ENCODE measurements around the gene EDARADD. TPM values are rescaled to one million over a fixed set of nuclear protein-coding genes. Genes with fewer than 3 reads are reported as not detected.

The EDARADD gene
- total RNA-seq, 1 donor: not detected

DNA sequence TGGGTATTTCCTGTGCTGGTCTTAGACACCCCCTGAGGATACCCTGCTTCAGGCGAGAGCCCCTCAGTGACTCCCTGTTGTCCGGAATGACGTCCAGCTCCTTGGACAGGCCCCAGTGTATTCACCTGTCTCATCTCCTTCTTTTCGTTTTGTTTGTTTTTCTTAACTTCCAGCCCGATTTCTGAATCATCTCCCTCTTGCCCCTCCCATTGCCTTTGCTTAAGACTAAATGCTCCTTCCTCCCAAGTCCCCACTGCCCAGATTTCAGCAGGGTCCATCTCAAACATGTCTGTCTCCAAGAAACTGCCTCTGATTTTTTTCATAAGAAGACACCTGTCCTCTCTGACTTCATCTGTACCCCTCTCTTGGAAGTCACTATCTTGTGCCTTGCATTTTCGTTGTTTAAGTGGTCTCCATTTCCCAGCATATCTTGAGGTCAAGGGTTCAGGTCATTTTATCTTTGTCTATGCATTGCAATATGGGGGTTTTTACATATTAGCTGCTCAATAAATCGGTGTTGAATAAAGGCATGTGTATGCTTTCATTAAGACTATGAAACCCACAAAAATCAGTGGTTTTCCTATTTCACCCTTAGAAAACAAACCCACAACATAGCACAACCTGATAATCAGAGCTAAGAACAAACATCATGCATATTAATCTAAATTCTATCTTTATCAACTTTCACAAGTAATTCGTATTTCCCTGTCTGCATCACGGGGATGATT, 71.3 kb downstream of the EDARADD start:
- no peak overlapping the region for H3K4me3 ChIP-seq (ENCODE audit: low read depth, low read length)
- no peak for DNase-seq (ENCODE audit: low read depth)
- TF ChIP-seq, protein P1, sequence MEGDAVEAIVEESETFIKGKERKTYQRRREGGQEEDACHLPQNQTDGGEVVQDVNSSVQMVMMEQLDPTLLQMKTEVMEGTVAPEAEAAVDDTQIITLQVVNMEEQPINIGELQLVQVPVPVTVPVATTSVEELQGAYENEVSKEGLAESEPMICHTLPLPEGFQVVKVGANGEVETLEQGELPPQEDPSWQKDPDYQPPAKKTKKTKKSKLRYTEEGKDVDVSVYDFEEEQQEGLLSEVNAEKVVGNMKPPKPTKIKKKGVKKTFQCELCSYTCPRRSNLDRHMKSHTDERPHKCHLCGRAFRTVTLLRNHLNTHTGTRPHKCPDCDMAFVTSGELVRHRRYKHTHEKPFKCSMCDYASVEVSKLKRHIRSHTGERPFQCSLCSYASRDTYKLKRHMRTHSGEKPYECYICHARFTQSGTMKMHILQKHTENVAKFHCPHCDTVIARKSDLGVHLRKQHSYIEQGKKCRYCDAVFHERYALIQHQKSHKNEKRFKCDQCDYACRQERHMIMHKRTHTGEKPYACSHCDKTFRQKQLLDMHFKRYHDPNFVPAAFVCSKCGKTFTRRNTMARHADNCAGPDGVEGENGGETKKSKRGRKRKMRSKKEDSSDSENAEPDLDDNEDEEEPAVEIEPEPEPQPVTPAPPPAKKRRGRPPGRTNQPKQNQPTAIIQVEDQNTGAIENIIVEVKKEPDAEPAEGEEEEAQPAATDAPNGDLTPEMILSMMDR (IDR thresholded peaks at IDR 0.05; ENCODE audit: insufficient read depth, low read length): no peak

DNA sequence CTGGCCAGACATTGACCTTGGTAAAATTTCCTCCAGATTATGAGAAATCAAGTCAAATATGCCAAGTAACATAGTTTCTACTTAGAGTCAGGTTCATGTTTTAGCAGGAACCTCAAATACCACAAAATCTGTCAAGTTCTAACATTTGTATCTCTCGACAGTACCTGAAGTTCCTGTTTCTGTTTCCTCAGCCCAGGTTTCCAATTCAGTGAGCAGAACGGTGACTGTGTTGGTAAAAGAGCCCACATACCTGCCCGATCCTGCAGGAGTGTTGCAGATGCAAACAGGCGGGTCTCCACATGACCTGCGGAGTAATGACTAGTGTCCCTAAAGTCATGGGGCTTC, 71.8 kb downstream of the EDARADD start:
- TF ChIP-seq, protein P1 (IDR thresholded peaks at IDR 0.05; ENCODE audit: insufficient read depth, low read length): no peak
- no peak overlapping the region for H3K4me3 ChIP-seq (ENCODE audit: low read depth, low read length)
- DNase-seq (ENCODE audit: low read depth): no peak

DNA sequence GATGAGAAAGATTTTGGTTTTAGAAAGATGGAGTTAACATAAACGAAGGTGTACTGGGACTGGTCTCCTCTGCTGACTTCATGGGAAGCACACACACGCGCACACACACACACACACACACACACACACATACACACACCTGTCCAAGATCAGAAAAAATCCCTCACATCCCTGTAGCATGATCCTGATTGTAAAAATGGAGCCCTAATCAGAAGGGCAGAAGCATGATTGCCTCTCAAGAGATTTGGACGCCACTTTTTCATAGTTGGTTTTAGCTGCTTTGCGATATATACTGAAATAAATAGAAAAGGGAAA, 73.2 kb downstream of the EDARADD start:
- TF ChIP-seq, protein P1 (IDR thresholded peaks at IDR 0.05; ENCODE audit: insufficient read depth, low read length): no peak
- DNase-seq (ENCODE audit: low read depth): no peak
- H3K4me3 ChIP-seq (ENCODE audit: low read depth, low read length): no peak overlapping the region

DNA sequence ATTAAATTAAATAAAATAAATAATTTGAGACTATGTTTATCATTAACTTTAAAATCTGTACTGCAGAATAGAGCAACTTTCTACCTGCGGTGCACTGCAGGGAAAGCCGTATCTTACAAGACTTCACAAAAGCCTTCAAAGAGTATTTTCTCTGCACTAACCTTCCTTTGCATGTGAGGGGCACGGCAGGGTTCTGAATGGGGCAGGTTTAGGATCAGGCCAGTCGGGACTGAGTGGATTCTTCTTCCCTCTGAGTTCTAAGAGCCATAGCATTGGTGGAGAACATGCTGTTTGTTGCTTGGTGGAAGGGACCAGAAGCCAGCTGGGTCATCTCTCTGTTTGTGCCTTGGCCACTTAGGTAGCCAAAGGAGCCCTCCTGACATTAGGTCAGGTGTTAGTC, 74.5 kb downstream of the EDARADD start:
- TF ChIP-seq, protein P1 (IDR thresholded peaks at IDR 0.05; ENCODE audit: insufficient read depth, low read length): no peak
- DNase-seq (ENCODE audit: low read depth): no peak

DNA sequence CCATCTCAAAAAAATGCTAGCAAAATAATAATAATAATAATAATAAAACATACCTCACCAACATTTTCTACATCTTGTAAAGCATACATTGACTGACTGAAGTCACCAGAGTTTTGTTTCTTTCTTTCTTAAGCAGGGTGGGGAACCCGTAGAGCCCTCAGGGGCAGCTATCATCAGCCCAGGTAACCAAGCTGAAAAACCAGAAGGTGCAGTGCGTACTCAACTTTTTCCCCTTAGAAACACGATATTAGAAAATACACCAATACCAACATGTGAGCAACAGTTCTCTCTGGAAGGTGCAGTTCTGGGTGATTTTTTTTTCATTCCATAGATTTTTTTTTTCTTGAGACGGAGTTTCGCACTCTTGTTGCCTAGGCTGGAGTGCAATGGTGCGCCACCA, 75.4 kb downstream of the EDARADD start:
- no peak for DNase-seq (ENCODE audit: low read depth)
- no peak overlapping the region for H3K4me3 ChIP-seq (ENCODE audit: low read depth, low read length)
- TF ChIP-seq, protein P1 (IDR thresholded peaks at IDR 0.05; ENCODE audit: insufficient read depth, low read length): no peak

More for the DNA sequence above, 74.5 kb downstream of the EDARADD start:
- no peak overlapping the region for H3K4me3 ChIP-seq (ENCODE audit: low read depth, low read length)

DNA sequence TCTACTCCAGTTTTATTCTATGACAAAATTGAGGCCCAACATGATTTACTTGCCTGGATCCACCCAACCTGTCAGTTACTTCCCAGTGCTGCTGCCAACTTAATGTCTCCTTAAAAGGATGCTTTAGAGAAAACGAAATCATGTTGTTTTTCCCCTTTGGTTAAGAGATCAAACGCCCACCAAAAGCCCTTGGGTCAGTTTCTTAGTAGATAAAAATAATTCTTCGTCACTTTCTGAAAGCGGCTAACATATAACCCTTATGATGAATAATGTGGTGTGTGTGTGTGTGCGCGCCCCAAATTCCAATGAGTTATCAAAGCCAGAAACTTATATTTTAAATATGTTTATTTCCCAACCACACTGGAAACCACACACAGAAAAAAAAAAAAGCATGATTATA, 77.0 kb downstream of the EDARADD start:
- DNase-seq (ENCODE audit: low read depth): no peak
- TF ChIP-seq, protein P1 (IDR thresholded peaks at IDR 0.05; ENCODE audit: insufficient read depth, low read length): no peak
- H3K4me3 ChIP-seq (ENCODE audit: low read depth, low read length): no peak overlapping the region

DNA sequence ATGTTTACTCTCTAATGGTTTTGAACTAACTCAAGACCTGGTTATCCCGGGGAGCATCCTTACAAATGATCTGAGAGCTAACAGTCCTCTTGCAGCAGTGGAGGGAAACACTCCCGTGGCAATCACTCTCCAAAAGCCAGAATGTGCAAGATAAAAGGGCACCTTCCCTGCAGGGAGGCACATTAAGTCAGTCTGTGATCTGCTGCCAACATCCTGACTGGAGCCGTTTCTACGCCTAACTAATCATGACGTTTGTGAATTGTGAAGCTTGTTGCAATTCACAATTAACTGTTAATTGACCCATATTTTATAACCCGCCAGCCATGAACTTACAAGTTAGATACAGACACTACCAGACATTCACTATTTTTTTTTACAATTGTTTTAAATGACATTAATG, 77.6 kb downstream of the EDARADD start:
- TF ChIP-seq, protein P1 (IDR thresholded peaks at IDR 0.05; ENCODE audit: insufficient read depth, low read length): no peak
- DNase-seq (ENCODE audit: low read depth): no peak
- no peak overlapping the region for H3K4me3 ChIP-seq (ENCODE audit: low read depth, low read length)
